Measurements from ENCODE around the gene KBTBD13. TPM values are rescaled to one million over a fixed set of nuclear protein-coding genes. Genes with fewer than 3 reads are reported as not detected.
"Not testable (repeated sequence)": the region's sequence is repeated elsewhere in the genome, so short reads cannot be mapped to it uniquely, and the experiment has no call there.

Gene KBTBD13
- total RNA-seq, 1 experiment from 2014 or later = not detected

DNA sequence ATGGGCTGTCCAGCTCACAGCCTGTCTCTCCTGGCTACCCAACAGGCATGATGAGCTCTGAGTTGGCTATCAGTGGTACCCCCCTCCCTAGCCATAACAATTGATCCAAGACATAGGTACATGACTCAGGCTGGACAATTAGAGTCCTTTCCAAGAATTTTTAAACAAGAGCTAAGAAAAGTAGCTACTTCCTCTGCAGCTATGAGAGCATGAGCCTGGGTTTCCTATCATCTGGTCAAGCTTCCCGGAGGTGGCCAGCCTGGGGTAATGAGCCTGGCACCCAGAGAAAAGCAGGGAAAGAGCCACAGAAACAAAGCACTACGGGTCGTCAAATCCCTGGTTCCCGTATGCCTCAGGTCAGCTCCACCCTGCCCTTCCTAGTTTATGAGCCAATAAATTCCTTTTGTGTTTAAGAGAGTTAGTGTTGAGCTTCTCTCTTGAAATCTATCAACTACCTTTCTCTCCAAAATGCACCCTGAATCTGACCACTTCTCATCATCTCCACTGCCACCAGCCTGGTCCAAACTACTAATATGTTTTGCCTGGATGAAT is 33.7 kb upstream of the KBTBD13 start:
- H3K9me3 ChIP-seq (ENCODE audit: control insufficient read depth, insufficient read depth, low read depth, low read length) = no peaks in the 10 kb centered on the region
- no peak overlapping the region for H3K4me3 ChIP-seq (ENCODE audit: low read depth in 2 of 2, low read length in 2 of 2)
- no peaks in the 10 kb centered on the region for H3K27me3 ChIP-seq (ENCODE audit: control insufficient read depth, insufficient read depth, low read length)
- no peaks in the 10 kb centered on the region for H3K36me3 ChIP-seq (ENCODE audit: control insufficient read depth, insufficient read depth, low read length)
- ATAC-seq = no peak
- intact Hi-C loops (cut with micrococcal nuclease; ENCODE audit: unreplicated experiment) (no loop called here), in situ Hi-C loops (cut with HindIII; ENCODE audit: low pct_unique_long_range_greater_than_20kb, low sequenced_read_pairs) (no loop called here)
- CTCF ChIA-PET = no interaction called here
- H3K27ac ChIP-seq (ENCODE audit: low read length) = no peak overlapping the region; the same call in 1 of the 2 replicates
- no peaks in the 10 kb centered on the region; the same call in 1 of the 2 replicates for H3K4me1 ChIP-seq (ENCODE audit: control insufficient read depth, insufficient read depth, low read length)
- no peak for DNase-seq (ENCODE audit: low read depth, low spot score)
- TF ChIP-seq, protein P1, sequence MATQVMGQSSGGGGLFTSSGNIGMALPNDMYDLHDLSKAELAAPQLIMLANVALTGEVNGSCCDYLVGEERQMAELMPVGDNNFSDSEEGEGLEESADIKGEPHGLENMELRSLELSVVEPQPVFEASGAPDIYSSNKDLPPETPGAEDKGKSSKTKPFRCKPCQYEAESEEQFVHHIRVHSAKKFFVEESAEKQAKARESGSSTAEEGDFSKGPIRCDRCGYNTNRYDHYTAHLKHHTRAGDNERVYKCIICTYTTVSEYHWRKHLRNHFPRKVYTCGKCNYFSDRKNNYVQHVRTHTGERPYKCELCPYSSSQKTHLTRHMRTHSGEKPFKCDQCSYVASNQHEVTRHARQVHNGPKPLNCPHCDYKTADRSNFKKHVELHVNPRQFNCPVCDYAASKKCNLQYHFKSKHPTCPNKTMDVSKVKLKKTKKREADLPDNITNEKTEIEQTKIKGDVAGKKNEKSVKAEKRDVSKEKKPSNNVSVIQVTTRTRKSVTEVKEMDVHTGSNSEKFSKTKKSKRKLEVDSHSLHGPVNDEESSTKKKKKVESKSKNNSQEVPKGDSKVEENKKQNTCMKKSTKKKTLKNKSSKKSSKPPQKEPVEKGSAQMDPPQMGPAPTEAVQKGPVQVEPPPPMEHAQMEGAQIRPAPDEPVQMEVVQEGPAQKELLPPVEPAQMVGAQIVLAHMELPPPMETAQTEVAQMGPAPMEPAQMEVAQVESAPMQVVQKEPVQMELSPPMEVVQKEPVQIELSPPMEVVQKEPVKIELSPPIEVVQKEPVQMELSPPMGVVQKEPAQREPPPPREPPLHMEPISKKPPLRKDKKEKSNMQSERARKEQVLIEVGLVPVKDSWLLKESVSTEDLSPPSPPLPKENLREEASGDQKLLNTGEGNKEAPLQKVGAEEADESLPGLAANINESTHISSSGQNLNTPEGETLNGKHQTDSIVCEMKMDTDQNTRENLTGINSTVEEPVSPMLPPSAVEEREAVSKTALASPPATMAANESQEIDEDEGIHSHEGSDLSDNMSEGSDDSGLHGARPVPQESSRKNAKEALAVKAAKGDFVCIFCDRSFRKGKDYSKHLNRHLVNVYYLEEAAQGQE (IDR thresholded peaks at IDR 0.05; ENCODE audit: insufficient read depth in 1 of 2, low read depth in 2 of 2, low read length in 1 of 2) = no peak
- TF ChIP-seq POLR2AphosphoS5 (IDR thresholded peaks at IDR 0.05; ENCODE audit: low read depth, low read length) (no peak), SIN3A (IDR thresholded peaks at IDR 0.05; ENCODE audit: borderline replicate concordance, insufficient read depth, low read depth, low read length) (no peak), TCF7L2 (IDR thresholded peaks at IDR 0.05; ENCODE audit: low read depth, low read length) (no peak)
- TF ChIP-seq, protein P2, sequence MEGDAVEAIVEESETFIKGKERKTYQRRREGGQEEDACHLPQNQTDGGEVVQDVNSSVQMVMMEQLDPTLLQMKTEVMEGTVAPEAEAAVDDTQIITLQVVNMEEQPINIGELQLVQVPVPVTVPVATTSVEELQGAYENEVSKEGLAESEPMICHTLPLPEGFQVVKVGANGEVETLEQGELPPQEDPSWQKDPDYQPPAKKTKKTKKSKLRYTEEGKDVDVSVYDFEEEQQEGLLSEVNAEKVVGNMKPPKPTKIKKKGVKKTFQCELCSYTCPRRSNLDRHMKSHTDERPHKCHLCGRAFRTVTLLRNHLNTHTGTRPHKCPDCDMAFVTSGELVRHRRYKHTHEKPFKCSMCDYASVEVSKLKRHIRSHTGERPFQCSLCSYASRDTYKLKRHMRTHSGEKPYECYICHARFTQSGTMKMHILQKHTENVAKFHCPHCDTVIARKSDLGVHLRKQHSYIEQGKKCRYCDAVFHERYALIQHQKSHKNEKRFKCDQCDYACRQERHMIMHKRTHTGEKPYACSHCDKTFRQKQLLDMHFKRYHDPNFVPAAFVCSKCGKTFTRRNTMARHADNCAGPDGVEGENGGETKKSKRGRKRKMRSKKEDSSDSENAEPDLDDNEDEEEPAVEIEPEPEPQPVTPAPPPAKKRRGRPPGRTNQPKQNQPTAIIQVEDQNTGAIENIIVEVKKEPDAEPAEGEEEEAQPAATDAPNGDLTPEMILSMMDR (IDR thresholded peaks at IDR 0.05) = no peak
- no TSS peak for BruUV-seq (replicated peaks)
- POLR2A ChIA-PET = no interaction called here

DNA sequence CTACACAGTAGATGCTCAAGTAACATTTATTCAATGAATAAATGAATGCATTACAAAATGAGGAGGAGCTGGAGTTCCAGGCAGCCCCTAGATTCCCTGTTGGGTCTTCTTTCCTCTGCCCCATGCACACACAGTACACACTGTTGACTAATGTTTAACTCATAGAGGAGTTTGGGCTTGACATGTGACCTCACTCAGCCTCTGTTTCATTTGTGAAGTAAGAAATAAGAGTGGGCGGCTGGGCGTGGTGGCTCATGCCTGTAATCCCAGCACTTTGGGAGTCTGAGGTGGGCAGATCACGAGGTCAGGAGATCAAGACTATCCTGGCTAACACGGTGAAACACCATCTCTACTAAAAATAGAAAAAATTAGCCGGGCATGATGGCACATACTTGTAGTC is 32.3 kb upstream of the KBTBD13 start:
- DNase-seq (ENCODE audit: low read depth, low spot score); H3K36me3 ChIP-seq (ENCODE audit: control insufficient read depth, insufficient read depth, low read length); POLR2A ChIA-PET; H3K4me1 ChIP-seq (ENCODE audit: control insufficient read depth, insufficient read depth, low read length); H3K9me3 ChIP-seq (ENCODE audit: control insufficient read depth, insufficient read depth, low read depth, low read length); intact Hi-C loops (cut with micrococcal nuclease; ENCODE audit: unreplicated experiment); H3K27ac ChIP-seq (ENCODE audit: low read length); in situ Hi-C loops (cut with HindIII; ENCODE audit: low pct_unique_long_range_greater_than_20kb, low sequenced_read_pairs); H3K4me3 ChIP-seq (ENCODE audit: low read depth in 2 of 2, low read length in 2 of 2); H3K27me3 ChIP-seq (ENCODE audit: control insufficient read depth, insufficient read depth, low read length); BruUV-seq (replicated peaks); ATAC-seq: not testable (repeated sequence)
- CTCF ChIA-PET = interaction anchor here (0.8 kb wide), 1 partner anchor 79 kb away, joined by 3 read pairs; no protein-coding TSS in a partner anchor

DNA sequence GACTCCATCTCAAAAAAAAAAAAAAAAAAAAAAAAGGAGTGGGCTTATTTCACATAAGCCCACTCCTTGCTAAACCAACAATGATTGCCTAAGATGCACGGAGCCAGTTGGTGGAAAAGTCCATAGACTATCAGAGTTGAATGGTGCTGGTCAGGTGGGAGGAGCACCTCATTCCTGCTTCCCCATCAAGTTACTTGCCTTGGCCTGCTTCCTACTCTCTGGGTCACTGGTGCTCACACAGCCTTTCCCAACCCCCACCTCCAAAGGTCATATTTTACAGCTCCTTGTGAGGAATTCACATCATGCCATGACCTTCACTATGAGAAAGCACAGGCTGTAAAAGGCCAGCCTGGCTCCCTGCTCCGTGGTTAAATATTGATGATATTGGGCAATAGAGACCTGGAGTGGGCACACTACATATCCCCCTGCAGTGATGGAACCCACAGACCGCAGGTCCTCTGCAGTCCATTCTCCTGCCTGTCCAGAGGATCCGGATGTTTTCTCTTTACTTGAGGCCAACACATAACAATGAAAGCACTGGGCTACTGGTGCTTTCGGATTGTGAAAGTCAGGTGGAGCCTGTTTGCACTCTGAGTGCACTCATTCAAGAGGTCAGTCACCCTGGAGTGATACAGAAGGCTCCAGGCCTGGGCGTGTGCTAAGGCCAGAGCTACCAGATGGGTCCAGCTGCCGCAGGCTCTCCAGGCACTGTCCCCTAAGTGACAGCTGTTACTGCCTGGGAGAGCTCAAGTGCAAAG is 31.6 kb upstream of the KBTBD13 start, which contains the start of gene SLC51B:
SLC51B (plus strand) TSS at position 664 of the 758 bp plus-strand sequence. CDS start 4,618 bp downstream, outside the sequence.
- H3K27ac ChIP-seq (ENCODE audit: low read length) = no peak within 1 kb of the TSS
- POLR2A ChIA-PET = no interaction called here
- ATAC-seq (no peak), DNase-seq (ENCODE audit: low read depth, low spot score) (no peak)
- no peaks in the 10 kb centered on the region for H3K36me3 ChIP-seq (ENCODE audit: control insufficient read depth, insufficient read depth, low read length)
- CTCF ChIA-PET = interaction anchor here (0.8 kb wide), 1 partner anchor 78 kb away, joined by 3 read pairs; no protein-coding TSS in a partner anchor
- no peaks in the 10 kb centered on the region for H3K27me3 ChIP-seq (ENCODE audit: control insufficient read depth, insufficient read depth, low read length)
- BruUV-seq (replicated peaks) = no TSS peak
- peaks cover 4% of the 10 kb centered on the region for H3K4me1 ChIP-seq (ENCODE audit: control insufficient read depth, insufficient read depth, low read length)
- in situ Hi-C loops (cut with HindIII; ENCODE audit: low pct_unique_long_range_greater_than_20kb, low sequenced_read_pairs) = no loop called here
- intact Hi-C loops (cut with micrococcal nuclease; ENCODE audit: unreplicated experiment) = no loop called here
- no peaks in the 10 kb centered on the region for H3K9me3 ChIP-seq (ENCODE audit: control insufficient read depth, insufficient read depth, low read depth, low read length)
- TF ChIP-seq TCF7L2 (IDR thresholded peaks at IDR 0.05; ENCODE audit: low read depth, low read length) = no peak
- TF ChIP-seq SIN3A (IDR thresholded peaks at IDR 0.05; ENCODE audit: borderline replicate concordance, insufficient read depth, low read depth, low read length) = no peak
- TF ChIP-seq POLR2AphosphoS5 (IDR thresholded peaks at IDR 0.05; ENCODE audit: low read depth, low read length) = no peak
- TF ChIP-seq, protein P2 (IDR thresholded peaks at IDR 0.05) = no peak
- TF ChIP-seq, protein P1 (IDR thresholded peaks at IDR 0.05; ENCODE audit: insufficient read depth in 1 of 2, low read depth in 2 of 2, low read length in 1 of 2) = no peak
- H3K4me3 ChIP-seq (ENCODE audit: low read depth in 2 of 2, low read length in 2 of 2) = no peak within 1 kb of the TSS

Data from Panc1 (cell line).